Epithelial cell of esophagus (primary cell): Measurements from ENCODE around the gene PHYKPL.
"Not testable (repeated sequence)": the region's sequence is repeated elsewhere in the genome, so short reads cannot be mapped to it uniquely, and the experiment has no call there.

ENCODE experiments used
- DNase-seq: peaks from one replicate; pipeline ENCODE4 v3.0.0; 2010; ENCODE audit warnings: low read depth
- H3K4me3 ChIP-seq: 2 replicates; pipeline ENCODE4 v1.5.1; 2011; ENCODE audit warnings: mild to moderate bottlenecking, low read length, control low read depth
- TF ChIP-seq, protein P1 (sequence below): IDR thresholded peaks from 2 replicates; pipeline ENCODE4 v1.5.1; 2011; ENCODE audit warnings: low read depth, mild to moderate bottlenecking, low read length, control low read depth, inconsistent platforms; ENCODE audit not compliant: insufficient read depth; ENCODE audit errors: missing control alignments

The PHYKPL gene

DNA sequence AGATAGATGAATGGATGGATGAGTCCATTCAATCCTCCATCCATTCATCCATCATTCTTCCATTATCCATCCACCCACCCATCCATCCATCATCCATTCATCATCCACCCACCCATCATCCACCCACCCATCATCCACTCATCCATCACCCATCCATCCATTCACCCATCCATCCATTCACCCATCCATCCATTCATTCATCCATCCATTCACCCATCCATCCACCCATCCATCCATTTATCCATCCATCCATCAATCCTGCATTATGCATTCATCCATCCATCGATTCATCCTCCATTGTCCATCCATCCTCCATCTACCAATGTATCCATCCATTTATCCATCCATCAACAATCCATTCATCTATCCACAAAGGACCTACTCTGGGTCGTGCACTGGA, 12.8 kb upstream of the PHYKPL start:
- TF ChIP-seq, protein P1, sequence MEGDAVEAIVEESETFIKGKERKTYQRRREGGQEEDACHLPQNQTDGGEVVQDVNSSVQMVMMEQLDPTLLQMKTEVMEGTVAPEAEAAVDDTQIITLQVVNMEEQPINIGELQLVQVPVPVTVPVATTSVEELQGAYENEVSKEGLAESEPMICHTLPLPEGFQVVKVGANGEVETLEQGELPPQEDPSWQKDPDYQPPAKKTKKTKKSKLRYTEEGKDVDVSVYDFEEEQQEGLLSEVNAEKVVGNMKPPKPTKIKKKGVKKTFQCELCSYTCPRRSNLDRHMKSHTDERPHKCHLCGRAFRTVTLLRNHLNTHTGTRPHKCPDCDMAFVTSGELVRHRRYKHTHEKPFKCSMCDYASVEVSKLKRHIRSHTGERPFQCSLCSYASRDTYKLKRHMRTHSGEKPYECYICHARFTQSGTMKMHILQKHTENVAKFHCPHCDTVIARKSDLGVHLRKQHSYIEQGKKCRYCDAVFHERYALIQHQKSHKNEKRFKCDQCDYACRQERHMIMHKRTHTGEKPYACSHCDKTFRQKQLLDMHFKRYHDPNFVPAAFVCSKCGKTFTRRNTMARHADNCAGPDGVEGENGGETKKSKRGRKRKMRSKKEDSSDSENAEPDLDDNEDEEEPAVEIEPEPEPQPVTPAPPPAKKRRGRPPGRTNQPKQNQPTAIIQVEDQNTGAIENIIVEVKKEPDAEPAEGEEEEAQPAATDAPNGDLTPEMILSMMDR: no peak
- no peak for DNase-seq
- H3K4me3 ChIP-seq: no peak overlapping the region

DNA sequence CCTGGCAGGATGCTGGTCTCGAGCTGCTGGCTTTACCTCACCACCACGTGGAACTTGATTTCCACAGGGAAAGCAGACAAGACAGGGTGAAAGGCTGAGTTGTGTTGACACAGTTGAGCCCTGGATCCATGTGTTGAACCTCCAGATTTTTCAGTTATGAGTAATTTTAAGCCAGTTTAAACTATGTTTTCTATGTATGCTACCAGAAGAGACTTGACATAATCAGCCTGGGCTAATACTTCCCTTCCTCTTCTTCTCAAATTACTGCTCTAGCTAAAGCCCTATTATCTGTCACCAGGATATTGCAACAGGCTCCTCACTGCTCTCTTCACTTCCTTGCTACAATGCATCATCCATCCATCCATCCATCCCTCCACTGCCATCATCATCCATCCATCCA, 12.0 kb upstream of the PHYKPL start:
- TF ChIP-seq, protein P1: no peak

DNA sequence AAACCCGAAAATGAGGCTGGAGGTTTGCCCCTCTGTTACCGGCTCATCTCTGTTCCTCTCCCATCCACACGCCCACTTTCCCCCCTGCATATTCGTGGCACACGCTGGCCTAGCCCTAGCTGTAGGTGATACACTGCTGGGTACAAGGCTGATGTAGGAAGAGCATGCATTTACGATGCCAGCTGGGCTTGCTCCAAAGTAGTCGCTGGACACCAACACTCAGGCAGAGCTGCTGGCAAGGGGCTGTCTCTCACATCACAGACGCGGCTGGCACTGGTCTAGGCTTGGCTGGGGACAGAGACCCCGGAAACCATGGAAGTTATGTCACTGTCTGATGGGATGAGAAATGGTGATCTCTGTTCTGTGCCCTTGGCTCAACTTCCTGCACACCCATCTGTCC, 9.8 kb upstream of the PHYKPL start:
- DNase-seq: no peak
- no peak overlapping the region for H3K4me3 ChIP-seq
- TF ChIP-seq, protein P1: no peak

More for the DNA sequence above, 12.0 kb upstream of the PHYKPL start:
- DNase-seq: peak; percentile 58
- no peak overlapping the region for H3K4me3 ChIP-seq

DNA sequence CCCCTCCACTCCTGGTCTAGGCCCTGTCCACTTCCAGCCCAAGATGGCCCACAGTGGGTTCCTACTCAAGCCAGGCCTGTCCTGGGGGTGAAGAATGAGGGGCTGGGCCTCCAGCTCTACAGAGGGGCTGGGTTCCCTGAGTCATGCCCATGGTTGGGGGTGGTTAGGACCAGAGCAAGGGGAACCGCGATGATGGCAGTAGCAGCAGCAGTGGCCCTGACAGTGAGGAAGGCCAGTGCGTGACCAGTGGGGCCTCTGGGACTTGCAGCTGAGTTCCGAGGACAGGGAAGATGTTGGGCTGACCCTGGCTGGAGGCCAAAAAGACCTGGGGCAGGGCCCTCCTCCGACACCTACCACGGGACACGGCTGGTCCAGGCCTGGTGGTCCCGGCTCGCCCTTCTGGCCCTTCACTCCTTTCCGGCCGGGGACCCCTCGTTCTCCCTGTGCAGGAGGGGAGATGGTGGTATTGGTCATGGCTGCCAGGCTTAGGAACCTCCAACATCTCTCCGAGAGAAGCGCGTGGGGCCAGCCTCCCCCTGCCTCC, 9.2 kb upstream of the PHYKPL start:
- H3K4me3 ChIP-seq: no peak overlapping the region
- no peak for DNase-seq
- TF ChIP-seq, protein P1: no peak

DNA sequence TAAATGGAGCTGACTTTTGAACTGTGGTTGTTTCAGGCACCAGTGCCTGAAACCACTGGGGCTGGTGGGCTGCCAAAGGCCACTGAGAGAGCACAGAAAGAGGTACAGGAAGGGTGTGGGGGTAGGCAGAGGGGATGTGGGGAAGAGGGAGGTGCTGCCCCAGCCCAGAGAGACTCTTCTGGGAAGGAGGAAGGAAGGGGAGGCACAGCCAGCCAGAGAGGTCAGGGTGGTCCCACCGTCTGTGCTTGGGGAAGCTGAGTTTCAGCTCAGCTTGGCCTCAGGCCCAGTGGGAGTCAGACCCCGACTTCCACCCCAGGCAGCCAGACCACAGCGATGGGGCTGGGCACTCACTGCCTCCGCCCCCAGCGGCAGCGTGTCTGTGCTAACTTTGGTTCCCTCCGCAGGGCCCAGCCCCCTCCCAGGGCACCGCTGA, 8.6 kb upstream of the PHYKPL start:
- H3K4me3 ChIP-seq: no peak overlapping the region
- TF ChIP-seq, protein P1: no peak
- DNase-seq: no peak

DNA sequence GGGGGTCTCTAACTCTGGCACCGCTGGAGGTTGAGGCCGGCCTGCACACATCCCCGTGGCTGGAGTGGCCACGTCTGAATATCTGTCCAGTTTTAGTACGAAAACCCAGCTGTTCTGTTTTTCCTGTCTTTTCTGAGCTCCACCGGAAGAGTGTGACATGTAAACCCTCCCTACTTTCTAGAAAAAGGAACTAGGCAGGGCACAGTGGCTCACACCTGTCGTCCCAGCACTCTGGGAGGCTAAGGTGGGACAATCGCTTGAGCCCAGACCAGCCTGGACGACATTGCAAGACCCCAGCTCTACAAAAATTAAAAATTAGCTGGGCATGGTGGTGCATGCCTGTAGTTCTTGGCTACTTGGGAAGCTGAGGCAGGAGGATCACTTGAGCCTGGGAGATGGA, 8.2 kb upstream of the PHYKPL start:
- DNase-seq: no peak
- H3K4me3 ChIP-seq: no peak overlapping the region
- TF ChIP-seq, protein P1: no peak

DNA sequence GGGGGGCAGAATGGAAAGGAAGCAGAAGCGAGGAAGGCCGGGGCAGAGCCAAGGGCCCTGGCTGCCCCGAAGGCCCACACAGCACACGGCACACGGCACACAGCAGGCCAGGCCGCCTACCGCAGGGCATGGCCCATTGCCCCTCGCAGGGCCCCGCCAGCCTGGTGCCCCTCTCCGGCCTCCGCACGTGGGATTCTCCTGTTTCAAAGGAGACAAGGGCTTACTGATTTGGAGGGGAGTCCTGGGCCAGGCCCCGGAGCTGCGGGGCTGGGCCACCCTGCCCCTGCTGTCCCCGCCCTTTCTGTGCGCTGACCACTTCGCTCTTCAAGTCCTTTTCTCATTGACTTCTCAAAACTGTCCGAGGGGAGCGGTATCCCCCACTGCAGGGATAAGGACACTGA, 7.7 kb upstream of the PHYKPL start:
- DNase-seq: no peak
- TF ChIP-seq, protein P1: no peak
- no peak overlapping the region for H3K4me3 ChIP-seq

DNA sequence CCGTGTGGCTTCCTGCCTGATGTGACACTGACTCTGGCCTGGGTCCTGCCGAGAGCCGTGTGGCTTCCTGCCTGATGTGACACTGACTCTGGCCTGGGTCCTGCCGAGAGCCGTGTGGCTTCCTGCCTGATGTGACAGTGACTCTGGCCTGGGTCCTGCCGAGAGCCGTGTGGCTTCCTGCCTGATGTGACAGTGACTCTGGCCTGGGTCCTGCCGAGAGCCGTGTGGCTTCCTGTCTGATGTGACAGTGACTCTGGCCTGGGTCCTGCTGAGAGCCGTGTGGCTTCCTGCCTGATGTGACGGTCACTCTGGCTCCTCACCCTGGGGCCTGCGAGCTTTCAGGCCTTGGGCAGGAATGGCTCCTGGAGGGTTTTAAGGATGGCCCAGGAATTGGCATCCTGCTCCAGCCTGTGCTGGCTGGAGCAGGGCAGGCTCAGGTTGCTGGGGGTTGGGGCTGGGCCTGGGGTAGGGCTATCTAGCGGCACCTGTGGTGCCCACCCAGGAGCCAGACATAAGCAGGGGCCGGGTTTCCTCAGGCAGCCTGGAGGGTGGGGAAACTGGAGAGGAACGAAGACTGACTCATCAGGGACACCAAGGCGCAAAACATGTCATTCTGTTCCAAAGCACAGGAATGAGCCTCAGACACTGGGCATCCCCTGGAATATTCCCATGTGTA, 7.2 kb upstream of the PHYKPL start:
- not testable (repeated sequence) for DNase-seq

More for the DNA sequence above, 7.2 kb upstream of the PHYKPL start:
- not testable (repeated sequence) for H3K4me3 ChIP-seq
